Measurements from ENCODE around the gene PTGIR.

Gene PTGIR

GRCh38 chr19:46648961-46649960 is 24.4 kb upstream of the PTGIR start:
- H3K4me3 Mint-ChIP-seq = no peak overlapping the region
- peaks cover 10% of the 10 kb centered on the region for H3K4me1 Mint-ChIP-seq
- H3K27me3 Mint-ChIP-seq = peaks cover 51% of the 10 kb centered on the region
- DNase-seq (no peak), ATAC-seq (no peak)
- H3K27ac Mint-ChIP-seq = no peak overlapping the region
- H3K36me3 Mint-ChIP-seq (ENCODE audit: low read depth) = peaks cover 3% of the 10 kb centered on the region
- H3K9me3 Mint-ChIP-seq = peaks cover 4% of the 10 kb centered on the region

GRCh38 chr19:46648060-46648960 is 23.4 kb upstream of the PTGIR start:
- H3K4me3 Mint-ChIP-seq = peak overlapping the region; percentile 2
- DNase-seq = no peak
- peaks cover 3% of the 10 kb centered on the region for H3K36me3 Mint-ChIP-seq (ENCODE audit: low read depth)
- ATAC-seq = no peak
- no peak overlapping the region for H3K27ac Mint-ChIP-seq
- H3K4me1 Mint-ChIP-seq = peaks cover 10% of the 10 kb centered on the region
- peaks cover 4% of the 10 kb centered on the region for H3K9me3 Mint-ChIP-seq
- peaks cover 48% of the 10 kb centered on the region for H3K27me3 Mint-ChIP-seq

GRCh38 chr19:46646402-46646801 is 21.5 kb upstream of the PTGIR start:
- H3K36me3 Mint-ChIP-seq (ENCODE audit: low read depth) = peaks cover 3% of the 10 kb centered on the region
- no peak for ATAC-seq
- H3K27ac Mint-ChIP-seq = no peak overlapping the region
- peaks cover 4% of the 10 kb centered on the region for H3K9me3 Mint-ChIP-seq
- no peak for DNase-seq
- no peak overlapping the region for H3K4me3 Mint-ChIP-seq
- peaks cover 10% of the 10 kb centered on the region for H3K4me1 Mint-ChIP-seq
- H3K27me3 Mint-ChIP-seq = peaks cover 42% of the 10 kb centered on the region

- Mint-ChIP-seq H3K27ac (no peak overlapping the region), H3K4me1 (peaks cover 13% of the 10 kb centered on the region), H3K36me3 (ENCODE audit: low read depth) (peaks cover 3% of the 10 kb centered on the region), H3K4me3 (no peak overlapping the region), H3K27me3 (peaks cover 34% of the 10 kb centered on the region), H3K9me3 (peaks cover 4% of the 10 kb centered on the region)
- DNase-seq = no peak
- no peak for ATAC-seq
Measured at GRCh38 chr19:46644720-46645119, 19.8 kb upstream of the PTGIR start.

- Mint-ChIP-seq H3K4me1 (peaks cover 11% of the 10 kb centered on the region), H3K27ac (peak overlapping the region; percentile 28), H3K36me3 (ENCODE audit: low read depth) (no peaks in the 10 kb centered on the region), H3K9me3 (no peaks in the 10 kb centered on the region), H3K4me3 (peak overlapping the region; percentile 19), H3K27me3 (peaks cover 16% of the 10 kb centered on the region)
- ATAC-seq (no peak), DNase-seq (no peak)
Measured at GRCh38 chr19:46640656-46641055, 15.8 kb upstream of the PTGIR start.

- peaks cover 12% of the 10 kb centered on the region for H3K27me3 Mint-ChIP-seq
- H3K9me3 Mint-ChIP-seq = no peaks in the 10 kb centered on the region
- no peaks in the 10 kb centered on the region for H3K36me3 Mint-ChIP-seq (ENCODE audit: low read depth)
- H3K4me1 Mint-ChIP-seq = peaks cover 16% of the 10 kb centered on the region
- no peak for ATAC-seq
- DNase-seq = peak; percentile 60
- H3K4me3 Mint-ChIP-seq = no peak overlapping the region
- no peak overlapping the region for H3K27ac Mint-ChIP-seq
Measured at GRCh38 chr19:46639358-46640182, 14.7 kb upstream of the PTGIR start.

GRCh38 chr19:46637224-46637623 is 12.3 kb upstream of the PTGIR start:
- Mint-ChIP-seq H3K4me3 (no peak overlapping the region), H3K9me3 (no peaks in the 10 kb centered on the region), H3K27me3 (peaks cover 10% of the 10 kb centered on the region), H3K4me1 (peaks cover 31% of the 10 kb centered on the region), H3K27ac (no peak overlapping the region), H3K36me3 (ENCODE audit: low read depth) (peaks cover 9% of the 10 kb centered on the region)
- DNase-seq = no peak
- ATAC-seq = no peak

GRCh38 chr19:46635920-46636761 is 11.3 kb upstream of the PTGIR start, which contains the start of gene GNG8:
TSS of gene GNG8 (minus strand) at chr19:46636202. CDS start at chr19:46634682, 1,520 bp downstream.
- peak; percentile 4 for ATAC-seq
- H3K36me3 Mint-ChIP-seq (ENCODE audit: low read depth) = peaks cover 9% of the 10 kb centered on the region
- no peaks in the 10 kb centered on the region for H3K9me3 Mint-ChIP-seq
- H3K4me3 Mint-ChIP-seq = peak within 1 kb of the TSS; percentile 81
- peak within 1 kb of the TSS; percentile 61 for H3K27ac Mint-ChIP-seq
- DNase-seq = peak; percentile 55
- peaks cover 31% of the 10 kb centered on the region for H3K4me1 Mint-ChIP-seq
- H3K27me3 Mint-ChIP-seq = peaks cover 8% of the 10 kb centered on the region

GRCh38 chr19:46634656-46635218 is 9.8 kb upstream of the PTGIR start:
- H3K4me3 Mint-ChIP-seq = peak overlapping the region; percentile 81
- H3K36me3 Mint-ChIP-seq (ENCODE audit: low read depth) = peaks cover 9% of the 10 kb centered on the region
- DNase-seq (no peak), ATAC-seq (no peak)
- H3K27me3 Mint-ChIP-seq = peaks cover 3% of the 10 kb centered on the region
- no peaks in the 10 kb centered on the region for H3K9me3 Mint-ChIP-seq
- H3K27ac Mint-ChIP-seq = no peak overlapping the region
- H3K4me1 Mint-ChIP-seq = peaks cover 24% of the 10 kb centered on the region

- H3K4me1 Mint-ChIP-seq = peaks cover 22% of the 10 kb centered on the region
- H3K27me3 Mint-ChIP-seq = peaks cover 3% of the 10 kb centered on the region
Measured at GRCh38 chr19:46634045-46634655, 9.3 kb upstream of the PTGIR start.

GRCh38 chr19:46633130-46633529 is 8.2 kb upstream of the PTGIR start:
- no peaks in the 10 kb centered on the region for H3K9me3 Mint-ChIP-seq
- H3K36me3 Mint-ChIP-seq (ENCODE audit: low read depth) = peaks cover 9% of the 10 kb centered on the region
- H3K4me3 Mint-ChIP-seq = peak overlapping the region; percentile 81
- H3K27ac Mint-ChIP-seq = no peak overlapping the region
- H3K4me1 Mint-ChIP-seq = peaks cover 27% of the 10 kb centered on the region
- no peak for ATAC-seq
- DNase-seq = no peak
- H3K27me3 Mint-ChIP-seq = peaks cover 3% of the 10 kb centered on the region

More at GRCh38 chr19:46634045-46634655, 9.3 kb upstream of the PTGIR start:
- Mint-ChIP-seq H3K36me3 (ENCODE audit: low read depth) (peaks cover 9% of the 10 kb centered on the region), H3K27ac (no peak overlapping the region), H3K4me3 (peak overlapping the region; percentile 81), H3K9me3 (no peaks in the 10 kb centered on the region)
- ATAC-seq (peak; percentile 18), DNase-seq (peak; percentile 97)

- peaks cover 3% of the 10 kb centered on the region for H3K27me3 Mint-ChIP-seq
- no peaks in the 10 kb centered on the region for H3K9me3 Mint-ChIP-seq
- DNase-seq (no peak), ATAC-seq (no peak)
- no peak overlapping the region for H3K4me3 Mint-ChIP-seq
- H3K36me3 Mint-ChIP-seq (ENCODE audit: low read depth) = peaks cover 9% of the 10 kb centered on the region
- H3K27ac Mint-ChIP-seq = no peak overlapping the region
- peaks cover 34% of the 10 kb centered on the region for H3K4me1 Mint-ChIP-seq
Measured at GRCh38 chr19:46631481-46631880, 6.6 kb upstream of the PTGIR start.

Data from activated naive CD8-positive, alpha-beta T cell treated with anti-CD3 and anti-CD28 coated beads, Interleukin-2, amount 50 U/mL, for 24 hours (primary cell).